CD8-positive, alpha-beta memory T cell (primary cell): ENCODE data around the gene PLPP2. TPM values are rescaled to one million over a fixed set of nuclear protein-coding genes. Genes with fewer than 3 reads are reported as not detected.

Experiments used
- polyA plus RNA-seq: library from polyadenylated mRNA; unstranded; fragments of 300-500 nt; fragmentation: Illumina TruSeq; gene quantifications from one replicate; pipeline ENCODE4 v1.2.3, GENCODE V29; 2021
- total RNA-seq, 2 experiments: library from RNA; stranded (reverse); gene quantifications; one replicate each; pipeline ENCODE4 v1.2.3, GENCODE V29; 2021

Gene PLPP2
- total and polyA plus RNA-seq, 3 experiments from 2014 or later, result 2.3 TPM; not detected in 2

Other genes with a start within 250 kb of the PLPP2 start
- not detected for gene OR4F17, start 184.3 kb downstream of the PLPP2 start, total RNA-seq
- not detected for gene OR4F17, start 184.3 kb downstream of the PLPP2 start, polyA plus RNA-seq
- 10 to 100 TPM; 20.9 TPM for gene MIER2, start 53.4 kb upstream of the PLPP2 start, total RNA-seq
- gene MIER2, start 53.4 kb upstream of the PLPP2 start, polyA plus RNA-seq, result 4.9 TPM
- not detected for gene C2CD4C, start 117.7 kb upstream of the PLPP2 start, total RNA-seq
- gene C2CD4C, start 117.7 kb upstream of the PLPP2 start, polyA plus RNA-seq, result not detected
- gene SHC2, start 169.6 kb upstream of the PLPP2 start, total RNA-seq, result under 1 TPM; 0.11 to 0.13 TPM
- not detected for gene SHC2, start 169.6 kb upstream of the PLPP2 start, polyA plus RNA-seq
- gene MADCAM1, start 205.1 kb upstream of the PLPP2 start, total RNA-seq, result under 1 TPM; 0.33 to 0.44 TPM
- 0.12 TPM for gene MADCAM1, start 205.1 kb upstream of the PLPP2 start, polyA plus RNA-seq
- 10 to 100 TPM; 18.6 to 20.0 TPM for gene TPGS1, start 216.1 kb upstream of the PLPP2 start, total RNA-seq
- 50.3 TPM for gene TPGS1, start 216.1 kb upstream of the PLPP2 start, polyA plus RNA-seq
- gene CDC34, start 240.4 kb upstream of the PLPP2 start, total RNA-seq, result 10 to 100 TPM; 56.9 to 57.8 TPM
- gene CDC34, start 240.4 kb upstream of the PLPP2 start, polyA plus RNA-seq, result 46.9 TPM